Neuronal stem cell (in vitro differentiated cells): ENCODE data around the gene FOXC2.

ENCODE experiments used
- DNase-seq: peaks from one replicate; pipeline ENCODE4 v3.0.0-alpha.2; 2013; ENCODE audit warnings: low spot score
- H2AFZ ChIP-seq: one replicate; pipeline ENCODE4 v1.6.1; 2013; ENCODE audit warnings: mild to moderate bottlenecking, low read length, inconsistent platforms
- H2AK5ac ChIP-seq: 2 replicates; pipeline ENCODE4 v1.6.1; 2013; ENCODE audit warnings: low read depth, mild to moderate bottlenecking, inconsistent platforms, low read length, moderate library complexity, mixed read lengths
- H2BK120ac ChIP-seq: 2 replicates; pipeline ENCODE4 v1.6.1; 2013; ENCODE audit warnings: low read depth, mild to moderate bottlenecking, inconsistent platforms, low read length, moderate library complexity, mixed read lengths
- H2BK12ac ChIP-seq: one replicate; pipeline ENCODE4 v1.6.1; 2013; ENCODE audit warnings: low read length, inconsistent platforms
- H2BK15ac ChIP-seq: 2 replicates; pipeline ENCODE4 v1.6.1; 2013; ENCODE audit warnings: mild to moderate bottlenecking, low read length, inconsistent platforms, mixed read lengths
- H2BK5ac ChIP-seq: one replicate; pipeline ENCODE4 v1.6.1; 2013; ENCODE audit warnings: inconsistent platforms, mild to moderate bottlenecking, low read length, moderate library complexity
- H3K14ac ChIP-seq: one replicate; pipeline ENCODE4 v1.6.1; 2013; ENCODE audit warnings: low read length, inconsistent platforms
- H3K18ac ChIP-seq: 2 replicates; pipeline ENCODE4 v1.6.1; 2013; ENCODE audit warnings: low read length, inconsistent platforms
- H3K23ac ChIP-seq: 2 replicates; pipeline ENCODE4 v1.6.1; 2013; ENCODE audit warnings: low read depth, mild to moderate bottlenecking, mixed read lengths, low read length, inconsistent platforms; ENCODE audit not compliant: poor library complexity
- H3K27ac ChIP-seq: replicated peaks from 3 replicates; pipeline ENCODE4 v1.5.1; 2013; ENCODE audit warnings: low read length, inconsistent platforms
- H3K27me3 ChIP-seq, 3 experiments: 2 replicates each; pipeline ENCODE4 v1.6.1; 2013; ENCODE audit warnings: low read length in 3 of 3, mild to moderate bottlenecking in 2 of 3, inconsistent platforms in 1 of 3, low read depth in 1 of 3, mixed read lengths in 1 of 3, moderate library complexity in 1 of 3; ENCODE audit not compliant: control insufficient read depth in 3 of 3, insufficient read depth in 3 of 3
- H3K36me3 ChIP-seq, 2 donors: replicated peaks in 1 of 2; 2 replicates each; pipeline ENCODE4 v1.6.1; 2013; ENCODE audit warnings: low read length in 2 of 2; ENCODE audit not compliant: control insufficient read depth in 2 of 2, insufficient read depth in 2 of 2
- H3K4ac ChIP-seq: 2 replicates; pipeline ENCODE4 v1.6.1; 2013; ENCODE audit warnings: inconsistent platforms, mild to moderate bottlenecking, low read length, moderate library complexity
- H3K4me1 ChIP-seq, 2 donors: 1 replicate in 1 of 2; 2 replicates in 1 of 2; pipeline ENCODE4 v1.6.1; 2013; ENCODE audit warnings: low read length in 2 of 2, low read depth in 1 of 2; ENCODE audit not compliant: control insufficient read depth in 2 of 2, insufficient read depth in 1 of 2
- H3K4me2 ChIP-seq: one replicate; pipeline ENCODE4 v1.6.1; 2013; ENCODE audit warnings: mild to moderate bottlenecking, low read length, inconsistent platforms; ENCODE audit not compliant: insufficient read depth, poor library complexity, severe bottlenecking
- H3K4me3 ChIP-seq, 2 donors: 2 replicates each; pipeline ENCODE4 v1.5.1; 2013; ENCODE audit warnings: low read length in 2 of 2, mild to moderate bottlenecking in 2 of 2, inconsistent platforms in 1 of 2, moderate library complexity in 1 of 2
- H3K79me1 ChIP-seq: one replicate; pipeline ENCODE4 v1.6.1; 2013; ENCODE audit warnings: low read depth, mild to moderate bottlenecking, inconsistent platforms, low read length, moderate library complexity
- H3K9ac ChIP-seq: one replicate; pipeline ENCODE4 v1.6.1; 2013; ENCODE audit warnings: mild to moderate bottlenecking, low read depth, low read length, inconsistent platforms; ENCODE audit not compliant: poor library complexity
- H3K9me3 ChIP-seq, 2 donors: replicated peaks in 1 of 2; 2 replicates each; pipeline versions ENCODE3 to v1.6.1; 2013; ENCODE audit warnings: low read length in 2 of 2, mild to moderate bottlenecking in 2 of 2, inconsistent platforms in 1 of 2, low read depth in 1 of 2, mixed read lengths in 1 of 2, moderate library complexity in 1 of 2; ENCODE audit not compliant: control insufficient read depth in 2 of 2, insufficient read depth in 1 of 2
- H4K8ac ChIP-seq: one replicate; pipeline ENCODE4 v1.6.1; 2013; ENCODE audit warnings: low read depth, mild to moderate bottlenecking, inconsistent platforms, low read length, moderate library complexity
- H4K91ac ChIP-seq: one replicate; pipeline ENCODE4 v1.6.1; 2013; ENCODE audit warnings: low read length, low read depth, mild to moderate bottlenecking, inconsistent platforms; ENCODE audit not compliant: poor library complexity
- WGBS, 2 donors: extraction: QIAGEN DNeasy Blood & Tissue Kit; methylation state at CpG; one replicate each; pipeline ENCODE4 v1.1.7; 2013; ENCODE audit warnings: missing lambda C conversion rate in 2 of 2, mixed read lengths in 1 of 2; ENCODE audit not compliant: insufficient read length in 2 of 2, insufficient replicate concordance in 1 of 2; ENCODE audit errors: extremely low coverage in 2 of 2; 5-methylcytosine and 5-hydroxymethylcytosine counted together

The FOXC2 gene

DNA sequence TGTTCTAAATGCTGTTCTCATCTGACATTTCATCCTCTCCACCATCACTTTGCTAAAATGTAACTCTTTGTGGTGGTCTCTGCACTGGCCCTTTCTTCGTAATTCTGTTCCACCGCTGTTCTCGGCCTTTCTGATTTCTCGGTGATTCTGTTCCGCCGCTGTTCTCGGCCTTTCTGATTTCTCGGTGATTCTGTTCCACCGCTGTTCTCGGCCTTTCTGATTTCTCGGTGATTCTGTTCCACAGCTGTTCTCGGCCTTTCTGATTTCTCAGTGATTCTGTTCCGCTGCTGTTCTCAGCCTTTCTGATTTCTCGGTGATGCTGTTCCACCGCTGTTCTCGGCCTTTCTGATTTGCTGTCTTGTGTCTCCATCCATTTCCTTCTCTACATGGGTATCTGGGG, 44.0 kb upstream of the FOXC2 start:
- H3K9me3 ChIP-seq: peaks cover 0 to 10% of the 10 kb centered on the region in 2 donors
- no peak overlapping the region for H3K14ac ChIP-seq
- H3K4me1 ChIP-seq: no peaks in the 10 kb centered on the region
- no peak overlapping the region for H2BK120ac ChIP-seq
- no CpG with 5 or more reads among the region's 16 CpGs for WGBS, 2 donors
- H3K79me1 ChIP-seq: no peaks in the 10 kb centered on the region
- no peak overlapping the region for H3K4me2 ChIP-seq
- H2BK5ac ChIP-seq: no peak overlapping the region
- DNase-seq: no peak
- H3K36me3 ChIP-seq: no peaks in the 10 kb centered on the region
- H3K27ac ChIP-seq: no peak overlapping the region
- H2AK5ac ChIP-seq: no peak overlapping the region
- no peak overlapping the region for H3K18ac ChIP-seq
- no peak overlapping the region for H3K23ac ChIP-seq
- H3K4me3 ChIP-seq: no peak overlapping the region
- H2BK12ac ChIP-seq: no peak overlapping the region
- no peak overlapping the region for H3K4ac ChIP-seq
- no peak overlapping the region for H3K9ac ChIP-seq
- H4K8ac ChIP-seq: no peak overlapping the region
- H2BK15ac ChIP-seq: no peak overlapping the region
- no peak overlapping the region for H2AFZ ChIP-seq
- no peak overlapping the region for H4K91ac ChIP-seq
- H3K27me3 ChIP-seq: peaks cover 0 to 65% (median 25%) of the 10 kb centered on the region in 3 experiments

DNA sequence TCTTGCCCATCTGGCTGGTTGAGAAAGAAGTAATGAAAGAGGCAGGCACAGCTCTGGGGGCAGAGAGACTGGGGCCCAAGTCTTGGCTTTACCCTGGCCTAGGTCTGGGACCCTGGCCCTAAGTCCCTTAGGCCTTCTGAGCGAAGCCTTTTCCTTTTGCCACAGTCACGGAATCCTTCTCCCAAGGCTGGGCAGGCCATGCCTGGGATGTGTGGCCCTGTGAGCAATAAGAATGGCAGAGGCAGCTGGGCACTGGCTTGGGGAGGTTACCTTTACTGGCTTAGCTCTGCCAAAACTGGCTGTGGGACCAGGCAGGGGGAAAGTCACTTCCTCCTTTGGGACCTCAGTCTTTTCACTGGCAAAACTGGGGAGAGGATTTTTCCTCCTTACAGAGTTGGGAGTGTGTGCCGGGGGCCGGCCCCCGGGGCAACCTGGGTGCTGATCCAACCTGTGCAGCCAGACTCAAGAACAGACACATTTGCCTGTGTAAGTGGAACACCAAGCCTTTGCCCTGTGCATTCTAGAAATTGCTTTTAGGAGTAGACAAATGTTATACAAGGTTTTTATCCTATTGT, 43.4 kb upstream of the FOXC2 start:
- H3K79me1 ChIP-seq: no peaks in the 10 kb centered on the region
- H3K27ac ChIP-seq: no peak overlapping the region
- H3K4me1 ChIP-seq: no peaks in the 10 kb centered on the region
- no peak overlapping the region for H4K8ac ChIP-seq
- H2AFZ ChIP-seq: no peak overlapping the region
- H3K4me3 ChIP-seq: no peak overlapping the region
- no peak overlapping the region for H2AK5ac ChIP-seq
- no peak overlapping the region for H2BK5ac ChIP-seq
- no peak overlapping the region for H3K18ac ChIP-seq
- peaks cover 0 to 59% (median 19%) of the 10 kb centered on the region in 3 experiments for H3K27me3 ChIP-seq
- H3K14ac ChIP-seq: no peak overlapping the region
- H3K4ac ChIP-seq: no peak overlapping the region
- no peak overlapping the region for H3K9ac ChIP-seq
- H4K91ac ChIP-seq: no peak overlapping the region
- H3K9me3 ChIP-seq: peaks cover 0 to 10% of the 10 kb centered on the region in 2 donors
- no peak for DNase-seq
- no peak overlapping the region for H2BK120ac ChIP-seq
- no peaks in the 10 kb centered on the region for H3K36me3 ChIP-seq
- no peak overlapping the region for H3K4me2 ChIP-seq
- H2BK15ac ChIP-seq: no peak overlapping the region
- no peak overlapping the region for H2BK12ac ChIP-seq
- no peak overlapping the region for H3K23ac ChIP-seq
- WGBS, 2 donors: no CpG with 5 or more reads among the region's 5 CpGs

DNA sequence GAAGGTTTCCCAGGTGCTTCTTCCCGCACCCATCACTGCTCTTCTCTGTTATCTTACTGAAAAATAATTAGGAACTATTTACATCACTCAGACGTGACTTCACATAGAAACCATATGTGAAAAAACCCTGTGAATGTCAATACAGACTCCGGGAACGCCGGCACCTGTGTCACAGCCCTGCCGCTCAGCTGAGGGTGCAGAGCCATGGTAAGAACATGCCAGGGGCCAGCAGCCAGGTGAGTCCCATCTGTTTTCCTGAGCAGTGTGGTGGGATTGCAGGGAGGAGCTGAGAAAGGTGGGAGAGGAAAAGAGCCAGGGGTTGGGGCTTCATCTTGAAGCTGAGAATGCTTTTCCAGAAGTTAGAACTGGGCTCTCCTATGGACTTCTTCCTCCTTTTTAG, 42.6 kb upstream of the FOXC2 start:
- Histone ChIP-seq H4K91ac (no peak overlapping the region), H3K79me1 (no peaks in the 10 kb centered on the region), H3K36me3 (no peaks in the 10 kb centered on the region), H2BK15ac (no peak overlapping the region), H3K9me3 (peaks cover 0 to 9% of the 10 kb centered on the region in 2 donors), H3K4me3 (no peak overlapping the region), H3K4me1 (no peaks in the 10 kb centered on the region), H2BK120ac (no peak overlapping the region), H3K9ac (no peak overlapping the region), H2BK12ac (no peak overlapping the region), H2BK5ac (no peak overlapping the region), H2AK5ac (no peak overlapping the region), H3K27ac (no peak overlapping the region), H3K4me2 (no peak overlapping the region), H2AFZ (no peak overlapping the region), H4K8ac (no peak overlapping the region), H3K27me3 (peaks cover 0 to 51% (median 11%) of the 10 kb centered on the region in 3 experiments), H3K4ac (no peak overlapping the region), H3K18ac (no peak overlapping the region), H3K14ac (no peak overlapping the region), H3K23ac (no peak overlapping the region)
- WGBS, 2 donors: no CpG with 5 or more reads among the region's 6 CpGs
- no peak for DNase-seq

DNA sequence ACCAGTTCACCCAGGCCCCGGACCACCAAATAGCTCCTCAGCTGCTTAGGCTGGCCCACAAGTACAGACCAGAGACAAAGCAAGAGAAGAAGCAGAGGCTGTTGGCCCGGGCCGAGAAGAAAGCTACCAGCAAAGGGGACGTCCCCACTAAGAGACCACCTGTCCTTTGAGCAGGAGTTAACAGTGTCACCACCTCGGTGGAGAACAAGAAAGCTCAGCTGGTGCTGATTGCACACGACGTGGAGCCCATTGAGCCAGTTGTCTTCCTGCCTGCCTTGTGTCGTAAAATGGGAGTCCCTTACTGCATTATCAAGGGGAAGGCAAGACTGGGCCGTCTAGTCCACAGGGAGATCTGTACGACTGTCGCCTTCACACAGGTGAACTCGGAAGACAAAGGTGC, 40.9 kb upstream of the FOXC2 start:
- Histone ChIP-seq H3K23ac (no peak overlapping the region), H2BK120ac (no peak overlapping the region), H3K4me2 (no peak overlapping the region), H2AK5ac (no peak overlapping the region), H3K4ac (no peak overlapping the region), H3K4me3 (no peak overlapping the region), H2AFZ (no peak overlapping the region), H2BK15ac (no peak overlapping the region), H3K18ac (no peak overlapping the region), H4K8ac (no peak overlapping the region), H3K79me1 (no peaks in the 10 kb centered on the region), H3K9me3 (peaks cover 0 to 9% of the 10 kb centered on the region in 2 donors), H3K27ac (no peak overlapping the region), H3K4me1 (no peaks in the 10 kb centered on the region), H3K36me3 (peaks cover 0 to 2% of the 10 kb centered on the region in 2 donors), H3K9ac (no peak overlapping the region), H2BK5ac (no peak overlapping the region), H2BK12ac (no peak overlapping the region), H3K27me3 (peaks cover 0 to 35% (median 2%) of the 10 kb centered on the region in 3 experiments), H4K91ac (no peak overlapping the region), H3K14ac (no peak overlapping the region)
- DNase-seq: no peak
- no CpG with 5 or more reads among the region's 12 CpGs for WGBS, 2 donors
